Keratinocyte (primary cell): Measurements from ENCODE around the gene APH1A. TPM values are rescaled to one million over a fixed set of nuclear protein-coding genes. Genes with fewer than 3 reads are reported as not detected.
"Not testable (repeated sequence)": the region's sequence is repeated elsewhere in the genome, so short reads cannot be mapped to it uniquely, and the experiment has no call there.

ENCODE experiments used
- DNase-seq: peaks from one replicate; pipeline ENCODE4 v3.0.0-alpha.2; 2011; ENCODE audit warnings: low read depth, missing footprints, low spot score
- FAIRE-seq: peaks from 2 replicates; lab custom pipeline; 2011; peaks lifted over from hg19 to GRCh38; lab: Jason Lieb, UNC
- H2AFZ ChIP-seq: 2 replicates; pipeline ENCODE4 v1.6.0; 2012; ENCODE audit warnings: low read length, control low read depth, inconsistent platforms; ENCODE audit not compliant: control insufficient read depth
- H3K27ac ChIP-seq: 2 replicates; pipeline ENCODE4 v1.5.1; 2011; ENCODE audit warnings: low read length; ENCODE audit not compliant: control insufficient read depth, insufficient read depth
- H3K27me3 ChIP-seq: 3 replicates; pipeline ENCODE4 v1.6.0; 2011; ENCODE audit warnings: low read length; ENCODE audit not compliant: control insufficient read depth, insufficient read depth; ENCODE audit errors: extremely low read depth
- H3K36me3 ChIP-seq, 2 experiments: 2 replicates in 1 of 2; 3 replicates in 1 of 2; pipeline ENCODE4 v1.5.1; 2011; ENCODE audit warnings: low read length in 2 of 2, mild to moderate bottlenecking in 1 of 2; ENCODE audit not compliant: control insufficient read depth in 2 of 2, insufficient read depth in 2 of 2; ENCODE audit errors: extremely low read depth in 1 of 2
- H3K4me1 ChIP-seq: 3 replicates; pipeline ENCODE4 v1.5.1; 2011; ENCODE audit warnings: low read length; ENCODE audit not compliant: control insufficient read depth, insufficient read depth; ENCODE audit errors: extremely low read depth
- H3K4me2 ChIP-seq: 3 replicates; pipeline ENCODE4 v1.6.0; 2011; ENCODE audit warnings: low read depth, low read length; ENCODE audit not compliant: control insufficient read depth, insufficient read depth; ENCODE audit errors: extremely low read depth
- H3K4me3 ChIP-seq, 3 experiments: fragments of 200-600 bp in 1 of 3; sonication (generic) in 1 of 3; 2 replicates in 2 of 3; 3 replicates in 1 of 3; pipeline ENCODE4 v1.5.1; 2011 to 2016; ENCODE audit warnings: low read length in 3 of 3, mild to moderate bottlenecking in 3 of 3, control low read depth in 2 of 3, inconsistent platforms in 1 of 3, low read depth in 1 of 3, mixed read lengths in 1 of 3, mixed run types in 1 of 3, moderate library complexity in 1 of 3; ENCODE audit not compliant: control insufficient read depth in 2 of 3, insufficient read depth in 2 of 3; ENCODE audit errors: extremely low read depth in 1 of 3
- H3K79me2 ChIP-seq: 2 replicates; pipeline ENCODE4 v1.6.0; 2012; ENCODE audit warnings: low read length; ENCODE audit not compliant: control insufficient read depth, insufficient read depth
- H3K9ac ChIP-seq: 3 replicates; pipeline ENCODE4 v1.6.0; 2011; ENCODE audit warnings: low read length; ENCODE audit not compliant: control insufficient read depth, insufficient read depth; ENCODE audit errors: extremely low read depth
- H3K9me1 ChIP-seq: 3 replicates; pipeline ENCODE4 v1.6.0; 2011; ENCODE audit warnings: low read length; ENCODE audit not compliant: control insufficient read depth, insufficient read depth; ENCODE audit errors: extremely low read depth
- H3K9me3 ChIP-seq: 2 replicates; pipeline ENCODE4 v1.5.1; 2012; ENCODE audit warnings: low read depth, low read length; ENCODE audit not compliant: control insufficient read depth
- H4K20me1 ChIP-seq: 3 replicates; pipeline ENCODE4 v1.6.0; 2011; ENCODE audit warnings: low read length; ENCODE audit not compliant: control insufficient read depth, insufficient read depth; ENCODE audit errors: extremely low read depth
- CTCF ChIP-seq, 3 experiments: IDR thresholded peaks in 1 of 3; conservative IDR thresholded peaks in 1 of 3; optimal IDR thresholded peaks in 1 of 3; 2 replicates in 2 of 3; 3 replicates in 1 of 3; pipeline versions ENCODE3 to v1.5.1; 2011; ENCODE audit warnings: low read length in 3 of 3, mild to moderate bottlenecking in 3 of 3, moderate library complexity in 2 of 3, control low read depth in 1 of 3, inconsistent platforms in 1 of 3; ENCODE audit not compliant: insufficient read depth in 2 of 3; ENCODE audit errors: extremely low read depth in 1 of 3
- EZH2 ChIP-seq: IDR thresholded peaks from one replicate; pipeline ENCODE4 v1.6.1; 2012; ENCODE audit warnings: inconsistent platforms, mild to moderate bottlenecking, low read length, moderate library complexity
- dilution Hi-C: fragments of 300-500 bp; cut with MboI; formaldehyde crosslinking; loops from one replicate; pipeline ENCODE4 v1.7.0; 2020; ENCODE audit warnings: low sequenced_read_pairs; ENCODE audit not compliant: extremely low pct_ligation_motif_present
- polyA plus RNA-seq, 5 experiments: library from polyadenylated mRNA; depleted of rRNA in 3 of 5; stranded (reverse) in 3 of 5; stranded (forward) in 1 of 5; unstranded in 1 of 5; fragments of >200 nt; gene quantifications; 1 replicate in 1 of 5; 2 replicates in 3 of 5; 3 replicates in 1 of 5; pipeline versions ENCODE4 v1.2.1 to v1.2.3, GENCODE V29; 2011 to 2012; ENCODE audit warnings: missing spikeins in 2 of 5, low read depth in 1 of 5, low replicate concordance in 1 of 5

APH1A gene
- polyA plus RNA-seq, 1 donor (not counting 4 experiments of a cell fraction or from before 2014, with no cell fraction given) = 149 TPM

GRCh38 chr1:150311762-150312161, 42.9 kb upstream of the APH1A start:
- FAIRE-seq = no peak
- no peak overlapping the region for H3K4me2 ChIP-seq
- no peaks in the 10 kb centered on the region for H3K4me1 ChIP-seq
- no peak for TF ChIP-seq CTCF (optimal IDR thresholded peaks at IDR 0.05 in 1 of 3, IDR thresholded peaks at IDR 0.05 in 1 of 3, conservative IDR thresholded peaks at IDR 0.05 in 1 of 3; ENCODE audit: extremely low read depth in 1 of 3, insufficient read depth in 2 of 3, low read length in 3 of 3)
- TF ChIP-seq EZH2 = no peak
- no peaks in the 10 kb centered on the region for H3K9me3 ChIP-seq
- no peaks in the 10 kb centered on the region for H3K9me1 ChIP-seq
- H3K36me3 ChIP-seq = peaks cover 2 to 4% of the 10 kb centered on the region in 2 experiments
- H3K27ac ChIP-seq = no peak overlapping the region
- dilution Hi-C loops = no loop called here
- DNase-seq = no peak
- H3K27me3 ChIP-seq = no peaks in the 10 kb centered on the region
- H3K4me3 ChIP-seq = no peak overlapping the region
- no peaks in the 10 kb centered on the region for H3K79me2 ChIP-seq
- no peak overlapping the region for H3K9ac ChIP-seq
- H2AFZ ChIP-seq = no peak overlapping the region
- H4K20me1 ChIP-seq = no peaks in the 10 kb centered on the region

GRCh38 chr1:150309758-150310508, 41.1 kb upstream of the APH1A start:
- Histone ChIP-seq H3K79me2 (no peaks in the 10 kb centered on the region), H2AFZ (no peak overlapping the region), H4K20me1 (no peaks in the 10 kb centered on the region), H3K9me3 (no peaks in the 10 kb centered on the region), H3K4me2 (no peak overlapping the region), H3K9me1 (no peaks in the 10 kb centered on the region), H3K4me1 (no peaks in the 10 kb centered on the region), H3K27me3 (no peaks in the 10 kb centered on the region), H3K9ac (no peak overlapping the region), H3K4me3 (no peak overlapping the region), H3K27ac (no peak overlapping the region), H3K36me3 (peaks cover 3 to 9% of the 10 kb centered on the region in 2 experiments)
- dilution Hi-C loops = no loop called here
- DNase-seq (no peak), FAIRE-seq (no peak)
- no peak for TF ChIP-seq EZH2
- TF ChIP-seq CTCF (optimal IDR thresholded peaks at IDR 0.05 in 1 of 3, IDR thresholded peaks at IDR 0.05 in 1 of 3, conservative IDR thresholded peaks at IDR 0.05 in 1 of 3; ENCODE audit: extremely low read depth in 1 of 3, insufficient read depth in 2 of 3, low read length in 3 of 3) = no peak

- H3K79me2 ChIP-seq, H3K4me3 ChIP-seq, H3K36me3 ChIP-seq, H3K9me3 ChIP-seq, H3K9me1 ChIP-seq, dilution Hi-C loops, H3K9ac ChIP-seq, H3K27ac ChIP-seq, H3K4me2 ChIP-seq, H4K20me1 ChIP-seq, FAIRE-seq, H3K27me3 ChIP-seq, DNase-seq, H3K4me1 ChIP-seq, H2AFZ ChIP-seq: not testable (repeated sequence)
These were observed 39.8 kb upstream of the APH1A start for GRCh38 chr1:150308585-150308984.
